H9 (cell line): Measurements from ENCODE around the gene ADGRG2. TPM values are rescaled to one million over a fixed set of nuclear protein-coding genes. Genes with fewer than 3 reads are reported as not detected.

ENCODE experiments used
- DNase-seq: peaks from one replicate; pipeline ENCODE4 v3.0.0-alpha.2; 2017
- H2AFZ ChIP-seq: one replicate; pipeline ENCODE4 v1.6.1; 2013; ENCODE audit warnings: mild to moderate bottlenecking, low read length, control low read depth, moderate library complexity
- H2AK5ac ChIP-seq: 2 replicates; pipeline ENCODE4 v1.6.1; 2013; ENCODE audit warnings: low read length, control low read depth, mixed read lengths; ENCODE audit not compliant: insufficient read length
- H2BK120ac ChIP-seq: one replicate; pipeline ENCODE4 v1.6.1; 2013; ENCODE audit warnings: low read depth, mild to moderate bottlenecking, low read length, control low read depth, inconsistent platforms; ENCODE audit not compliant: poor library complexity, severe bottlenecking
- H2BK12ac ChIP-seq: 2 replicates; pipeline ENCODE4 v1.6.1; 2013; ENCODE audit warnings: low read length, control low read depth, mixed read lengths, low read depth; ENCODE audit not compliant: insufficient read length
- H2BK15ac ChIP-seq: 2 replicates; pipeline ENCODE4 v1.6.1; 2013; ENCODE audit warnings: low read depth, low read length, control low read depth
- H2BK20ac ChIP-seq: one replicate; pipeline ENCODE4 v1.6.1; 2013; ENCODE audit warnings: low read depth, mild to moderate bottlenecking, low read length, control low read depth, inconsistent platforms; ENCODE audit not compliant: poor library complexity, severe bottlenecking
- H2BK5ac ChIP-seq: 2 replicates; pipeline ENCODE4 v1.6.1; 2013; ENCODE audit warnings: low read length, control low read depth, mixed read lengths; ENCODE audit not compliant: insufficient read length
- H3K14ac ChIP-seq: 2 replicates; pipeline ENCODE4 v1.6.1; 2013; ENCODE audit warnings: low read length, control low read depth; ENCODE audit not compliant: insufficient read depth
- H3K18ac ChIP-seq: 2 replicates; pipeline ENCODE4 v1.6.1; 2013; ENCODE audit warnings: low read depth, mild to moderate bottlenecking, mixed read lengths, low read length, control low read depth; ENCODE audit not compliant: insufficient read length
- H3K23ac ChIP-seq: 2 replicates; pipeline ENCODE4 v1.6.1; 2013; ENCODE audit warnings: low read length, control low read depth, mixed read lengths, low read depth; ENCODE audit not compliant: insufficient read length
- H3K23me2 ChIP-seq: 2 replicates; pipeline ENCODE4 v1.6.1; 2013; ENCODE audit warnings: low read depth, mild to moderate bottlenecking, mixed read lengths, low read length, control low read depth; ENCODE audit not compliant: insufficient read length, poor library complexity, severe bottlenecking
- H3K27ac ChIP-seq: 2 replicates; pipeline ENCODE4 v1.5.1; 2013; ENCODE audit warnings: low read length, control low read depth, mixed read lengths, low read depth; ENCODE audit not compliant: insufficient read length
- H3K27me3 ChIP-seq: 2 replicates; pipeline ENCODE4 v1.6.1; 2013; ENCODE audit warnings: low read length, control low read depth, inconsistent platforms; ENCODE audit not compliant: insufficient read depth
- H3K4ac ChIP-seq: 2 replicates; pipeline ENCODE4 v1.6.1; 2013; ENCODE audit warnings: low read depth, mild to moderate bottlenecking, control low read depth, inconsistent platforms, low read length, moderate library complexity
- H3K4me1 ChIP-seq: 2 replicates; pipeline ENCODE4 v1.6.1; 2013; ENCODE audit warnings: low read length, control low read depth, inconsistent platforms; ENCODE audit not compliant: insufficient read depth
- H3K4me2 ChIP-seq: 2 replicates; pipeline ENCODE4 v1.6.1; 2013; ENCODE audit warnings: low read length, control low read depth, mixed read lengths; ENCODE audit not compliant: insufficient read length, insufficient read depth
- H3K56ac ChIP-seq: 2 replicates; pipeline ENCODE4 v1.6.1; 2013; ENCODE audit warnings: low read depth, mild to moderate bottlenecking, mixed read lengths, low read length, control low read depth; ENCODE audit not compliant: insufficient read length
- H3K79me1 ChIP-seq: 2 replicates; pipeline ENCODE4 v1.6.1; 2013; ENCODE audit warnings: low read depth, mild to moderate bottlenecking, moderate library complexity, low read length, control low read depth, inconsistent platforms; ENCODE audit not compliant: insufficient read depth, poor library complexity, severe bottlenecking
- H3K79me2 ChIP-seq: 2 replicates; pipeline ENCODE4 v1.6.1; 2013; ENCODE audit warnings: low read length, control low read depth, inconsistent platforms; ENCODE audit not compliant: insufficient read depth
- H3K9ac ChIP-seq: 2 replicates; pipeline ENCODE4 v1.6.1; 2013; ENCODE audit warnings: low read length, control low read depth, mixed read lengths; ENCODE audit not compliant: insufficient read length; ENCODE audit errors: extremely low read depth
- H3K9me3 ChIP-seq: one replicate; pipeline ENCODE4 v1.6.1; 2013; ENCODE audit warnings: low read depth, low read length, inconsistent platforms; ENCODE audit not compliant: control insufficient read depth
- H3T11ph ChIP-seq: one replicate; pipeline ENCODE4 v1.6.1; 2013; ENCODE audit warnings: mild to moderate bottlenecking, low read length, control low read depth, inconsistent platforms
- H4K20me1 ChIP-seq: one replicate; pipeline ENCODE4 v1.6.1; 2013; ENCODE audit not compliant: control insufficient read depth, insufficient read length, insufficient read depth
- H4K5ac ChIP-seq: 2 replicates; pipeline ENCODE4 v1.6.1; 2013; ENCODE audit warnings: low read depth, mild to moderate bottlenecking, mixed read lengths, low read length, control low read depth; ENCODE audit not compliant: insufficient read length
- H4K8ac ChIP-seq: replicated peaks from 2 replicates; pipeline ENCODE4 v1.6.1; 2013; ENCODE audit warnings: low read length, control low read depth, mixed read lengths, low read depth; ENCODE audit not compliant: insufficient read length
- H4K91ac ChIP-seq: 2 replicates; pipeline ENCODE4 v1.6.1; 2013; ENCODE audit warnings: low read depth, mild to moderate bottlenecking, moderate library complexity, mixed read lengths, low read length, control low read depth; ENCODE audit not compliant: insufficient read length
- H3K27ac Mint-ChIP-seq, 3 experiments: 2 replicates in 2 of 3; 3 replicates in 1 of 3; pipeline ENCODE4 v1.8.0; 2020 to 2021; ENCODE audit warnings: mixed read lengths in 3 of 3, mild to moderate bottlenecking in 1 of 3, moderate library complexity in 1 of 3
- H3K27me3 Mint-ChIP-seq: 2 replicates; pipeline ENCODE4 v1.8.0; 2021; ENCODE audit warnings: low read depth, mild to moderate bottlenecking, moderate library complexity, mixed read lengths
- H3K36me3 Mint-ChIP-seq, 3 experiments: 2 replicates in 2 of 3; 3 replicates in 1 of 3; pipeline ENCODE4 v1.8.0; 2020 to 2021; ENCODE audit warnings: low read depth in 3 of 3, mixed read lengths in 3 of 3; ENCODE audit not compliant: insufficient read depth in 1 of 3
- H3K4me1 Mint-ChIP-seq, 2 experiments: 2 replicates each; pipeline ENCODE4 v1.8.0; 2020; ENCODE audit warnings: mixed read lengths in 2 of 2
- H3K4me3 Mint-ChIP-seq, 2 experiments: 2 replicates in 1 of 2; 3 replicates in 1 of 2; pipeline ENCODE4 v1.8.0; 2020 to 2021; ENCODE audit warnings: mild to moderate bottlenecking in 2 of 2, mixed read lengths in 2 of 2, moderate library complexity in 1 of 2
- H3K9me3 Mint-ChIP-seq, 2 experiments: 2 replicates in 1 of 2; 3 replicates in 1 of 2; pipeline ENCODE4 v1.8.0; 2020; ENCODE audit warnings: mild to moderate bottlenecking in 2 of 2, mixed read lengths in 2 of 2, moderate library complexity in 1 of 2
- WGBS: extraction: QIAGEN DNeasy Blood & Tissue Kit; methylation state at CpG from one replicate; pipeline ENCODE4 v1.1.7; 2013; ENCODE audit warnings: missing lambda C conversion rate, low lambda C conversion rate, mixed read lengths; ENCODE audit not compliant: insufficient read length; ENCODE audit errors: extremely low coverage; 5-methylcytosine and 5-hydroxymethylcytosine counted together
- long read RNA-seq: library from polyadenylated mRNA; unstranded; transcript quantifications from one replicate; pipeline ENCODE4 v2.0.0, GENCODE V29; 2020
- total RNA-seq: library from RNA; stranded (reverse); gene quantifications from 2 replicates; pipeline ENCODE4 v1.2.1, GENCODE V29; 2021
- TF ChIP-seq, protein P1 (sequence below): fragments of 200-600 bp; sonication (generic); conservative IDR thresholded peaks from 3 replicates; pipeline ENCODE4 v1.8.0; 2021; ENCODE audit warnings: antibody characterized with exemption, mild to moderate bottlenecking

Gene ADGRG2, protein sequence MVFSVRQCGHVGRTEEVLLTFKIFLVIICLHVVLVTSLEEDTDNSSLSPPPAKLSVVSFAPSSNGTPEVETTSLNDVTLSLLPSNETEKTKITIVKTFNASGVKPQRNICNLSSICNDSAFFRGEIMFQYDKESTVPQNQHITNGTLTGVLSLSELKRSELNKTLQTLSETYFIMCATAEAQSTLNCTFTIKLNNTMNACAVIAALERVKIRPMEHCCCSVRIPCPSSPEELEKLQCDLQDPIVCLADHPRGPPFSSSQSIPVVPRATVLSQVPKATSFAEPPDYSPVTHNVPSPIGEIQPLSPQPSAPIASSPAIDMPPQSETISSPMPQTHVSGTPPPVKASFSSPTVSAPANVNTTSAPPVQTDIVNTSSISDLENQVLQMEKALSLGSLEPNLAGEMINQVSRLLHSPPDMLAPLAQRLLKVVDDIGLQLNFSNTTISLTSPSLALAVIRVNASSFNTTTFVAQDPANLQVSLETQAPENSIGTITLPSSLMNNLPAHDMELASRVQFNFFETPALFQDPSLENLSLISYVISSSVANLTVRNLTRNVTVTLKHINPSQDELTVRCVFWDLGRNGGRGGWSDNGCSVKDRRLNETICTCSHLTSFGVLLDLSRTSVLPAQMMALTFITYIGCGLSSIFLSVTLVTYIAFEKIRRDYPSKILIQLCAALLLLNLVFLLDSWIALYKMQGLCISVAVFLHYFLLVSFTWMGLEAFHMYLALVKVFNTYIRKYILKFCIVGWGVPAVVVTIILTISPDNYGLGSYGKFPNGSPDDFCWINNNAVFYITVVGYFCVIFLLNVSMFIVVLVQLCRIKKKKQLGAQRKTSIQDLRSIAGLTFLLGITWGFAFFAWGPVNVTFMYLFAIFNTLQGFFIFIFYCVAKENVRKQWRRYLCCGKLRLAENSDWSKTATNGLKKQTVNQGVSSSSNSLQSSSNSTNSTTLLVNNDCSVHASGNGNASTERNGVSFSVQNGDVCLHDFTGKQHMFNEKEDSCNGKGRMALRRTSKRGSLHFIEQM
- total RNA-seq = 6.1 and 6.8 TPM in 2 replicates
- long read RNA-seq, partial matches to known transcripts = 2 of 3 reads
- long read RNA-seq, other reads (novel, unspliced or antisense) = 1 of 3 reads

DNA sequence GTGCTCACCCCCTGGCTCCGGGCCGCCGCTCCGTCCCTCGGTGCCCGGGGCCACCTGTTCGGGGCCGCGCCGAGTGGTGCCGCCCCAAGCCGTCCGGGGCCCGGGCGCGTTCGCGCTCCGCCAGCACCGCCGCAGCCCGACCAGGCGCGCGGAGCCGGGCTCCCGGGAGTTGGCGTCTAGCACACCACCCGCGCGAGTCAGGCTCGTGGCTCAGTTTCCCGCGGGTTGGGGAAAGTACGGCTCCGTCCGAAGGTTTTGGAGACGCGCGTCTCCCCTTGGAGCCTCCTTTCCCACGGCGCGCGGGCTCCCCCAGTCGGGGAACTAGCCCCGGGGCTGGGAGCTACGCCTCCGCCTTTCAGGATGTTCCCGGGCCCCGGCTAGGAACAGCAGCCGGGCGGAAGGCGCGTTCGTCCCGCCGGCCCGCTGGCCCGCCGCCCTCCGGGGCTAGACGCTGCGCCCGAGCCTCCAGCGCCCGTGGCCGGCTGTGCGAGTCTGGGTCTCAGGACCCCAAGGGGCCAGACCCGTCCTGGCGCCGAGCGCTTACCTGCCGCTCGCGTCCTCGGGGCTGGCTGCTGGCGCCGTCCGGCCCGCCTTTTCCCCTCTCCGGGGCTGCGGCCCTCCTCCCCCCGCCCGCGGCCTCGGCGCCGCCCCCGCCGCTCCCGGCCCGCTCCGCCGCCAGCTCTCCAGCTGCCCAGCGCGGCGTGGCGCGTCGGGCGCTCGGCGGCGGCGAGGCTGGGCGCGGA, at the start of gene ADGRG2:
TSS of gene ADGRG2 (minus strand) at position 571 of the 743 bp plus-strand sequence. CDS start 53,634 bp downstream, outside the sequence.
- no peak within 1 kb of the TSS for H4K91ac ChIP-seq
- H4K8ac ChIP-seq = no peak within 1 kb of the TSS
- Mint-ChIP-seq H3K36me3 (no peaks in the 10 kb centered on the region; a peak in 1 of 7 replicates), H3K4me3 (peak within 1 kb of the TSS; percentile 66 to 82), H3K27ac (no peak within 1 kb of the TSS), H3K9me3 (peaks cover 55 to 67% of the 10 kb centered on the region in 2 experiments), H3K27me3 (peaks cover 38% of the 10 kb centered on the region), H3K4me1 (peaks cover 20 to 27% of the 10 kb centered on the region in 2 experiments)
- H3K14ac ChIP-seq = peak within 1 kb of the TSS; percentile 54; the same call in 1 of the 2 replicates
- no peak within 1 kb of the TSS for H2BK12ac ChIP-seq
- no peak within 1 kb of the TSS for H2AK5ac ChIP-seq
- peaks cover 4% of the 10 kb centered on the region; the same call in 1 of the 2 replicates for H3K4me1 ChIP-seq
- no peak within 1 kb of the TSS for H2BK5ac ChIP-seq
- H3K9ac ChIP-seq = peak within 1 kb of the TSS; percentile 26
- H4K20me1 ChIP-seq = no peaks in the 10 kb centered on the region
- H3K79me2 ChIP-seq = no peaks in the 10 kb centered on the region
- no peak within 1 kb of the TSS for H2BK20ac ChIP-seq
- H3K23me2 ChIP-seq = peaks cover 9% of the 10 kb centered on the region
- H3K27ac ChIP-seq = no peak within 1 kb of the TSS
- H4K5ac ChIP-seq = no peak within 1 kb of the TSS
- no peak within 1 kb of the TSS for H2BK120ac ChIP-seq
- WGBS = no CpG with 5 or more reads among the region's 107 CpGs
- TF ChIP-seq, protein P1, sequence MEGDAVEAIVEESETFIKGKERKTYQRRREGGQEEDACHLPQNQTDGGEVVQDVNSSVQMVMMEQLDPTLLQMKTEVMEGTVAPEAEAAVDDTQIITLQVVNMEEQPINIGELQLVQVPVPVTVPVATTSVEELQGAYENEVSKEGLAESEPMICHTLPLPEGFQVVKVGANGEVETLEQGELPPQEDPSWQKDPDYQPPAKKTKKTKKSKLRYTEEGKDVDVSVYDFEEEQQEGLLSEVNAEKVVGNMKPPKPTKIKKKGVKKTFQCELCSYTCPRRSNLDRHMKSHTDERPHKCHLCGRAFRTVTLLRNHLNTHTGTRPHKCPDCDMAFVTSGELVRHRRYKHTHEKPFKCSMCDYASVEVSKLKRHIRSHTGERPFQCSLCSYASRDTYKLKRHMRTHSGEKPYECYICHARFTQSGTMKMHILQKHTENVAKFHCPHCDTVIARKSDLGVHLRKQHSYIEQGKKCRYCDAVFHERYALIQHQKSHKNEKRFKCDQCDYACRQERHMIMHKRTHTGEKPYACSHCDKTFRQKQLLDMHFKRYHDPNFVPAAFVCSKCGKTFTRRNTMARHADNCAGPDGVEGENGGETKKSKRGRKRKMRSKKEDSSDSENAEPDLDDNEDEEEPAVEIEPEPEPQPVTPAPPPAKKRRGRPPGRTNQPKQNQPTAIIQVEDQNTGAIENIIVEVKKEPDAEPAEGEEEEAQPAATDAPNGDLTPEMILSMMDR = no peak; the same call in 2 of the 3 replicates
- H3K27me3 ChIP-seq = no peaks in the 10 kb centered on the region; the same call in 1 of the 2 replicates
- H3K4me2 ChIP-seq = peak within 1 kb of the TSS; percentile 73
- DNase-seq = peak; percentile 37
- H3K23ac ChIP-seq = no peak within 1 kb of the TSS
- no peak within 1 kb of the TSS for H3K56ac ChIP-seq
- no peak within 1 kb of the TSS for H2AFZ ChIP-seq
- H2BK15ac ChIP-seq = no peak within 1 kb of the TSS
- no peak within 1 kb of the TSS for H3T11ph ChIP-seq
- no peak within 1 kb of the TSS for H3K18ac ChIP-seq
- no peaks in the 10 kb centered on the region for H3K9me3 ChIP-seq
- H3K4ac ChIP-seq = no peak within 1 kb of the TSS
- H3K79me1 ChIP-seq = no peaks in the 10 kb centered on the region
